ENCODE results near the gene KRTAP10-4. TPM values are rescaled to one million over a fixed set of nuclear protein-coding genes. Genes with fewer than 3 reads are reported as not detected.

KRTAP10-4 gene
- total RNA-seq, 1 experiment from 2014 or later: not detected

- H3K36me3 ChIP-seq (ENCODE audit: control insufficient read depth in 1 of 2, insufficient read depth in 2 of 2, low read length in 2 of 2): no peaks in the 10 kb centered on the region
- ChIA-PET RAD21 (ENCODE audit: low non-redundant PET in 1 of 2, low total read pairs in 2 of 2, uncharacterized antibody in 2 of 2, unreplicated experiment in 2 of 2) (no interaction called here), POLR2A (no interaction called here), CTCF (no interaction called here)
- intact Hi-C loops (cut with micrococcal nuclease): loop anchor here (10.0 kb wide), 1 partner anchor 111 kb away; no protein-coding TSS in a partner anchor
- H3K27ac ChIP-seq (ENCODE audit: low read depth, low read length): no peak overlapping the region
- H3K79me2 ChIP-seq (ENCODE audit: insufficient read depth, low read length): no peaks in the 10 kb centered on the region
- no peaks in the 10 kb centered on the region for H4K20me1 ChIP-seq (ENCODE audit: insufficient read depth)
- H3K9me3 ChIP-seq (ENCODE audit: control insufficient read depth in 1 of 2, insufficient read depth in 1 of 2, low read depth in 1 of 2, low read length in 2 of 2): no peaks in the 10 kb centered on the region
- TF ChIP-seq YY1 (IDR thresholded peaks at IDR 0.05; ENCODE audit: extremely low read depth, insufficient replicate concordance, low read depth, low read length): no peak
- no peak for TF ChIP-seq MAX (IDR thresholded peaks at IDR 0.05)
- TF ChIP-seq EZH2 (IDR thresholded peaks at IDR 0.05): no peak
- TF ChIP-seq RAD21 (IDR thresholded peaks at IDR 0.05; ENCODE audit: low read depth): no peak
- TF ChIP-seq CTCF (IDR thresholded peaks at IDR 0.05 in 2 of 3, conservative IDR thresholded peaks at IDR 0.05 in 1 of 3; ENCODE audit: borderline replicate concordance in 1 of 3, insufficient read depth in 1 of 3, low read depth in 2 of 3, low read length in 2 of 3): no peak
- no peak for TF ChIP-seq ZNF274 (IDR thresholded peaks at IDR 0.05; ENCODE audit: low read depth, low read length)
- no peak for TF ChIP-seq FOSL1 (IDR thresholded peaks at IDR 0.05; ENCODE audit: low read depth)
- TF ChIP-seq ZBTB33 (IDR thresholded peaks at IDR 0.05; ENCODE audit: extremely low read depth, insufficient replicate concordance, low read length): no peak
- TF ChIP-seq CEBPB (IDR thresholded peaks at IDR 0.05; ENCODE audit: low read depth): no peak
- H3K4me3 ChIP-seq (replicated peaks in 1 of 2; ENCODE audit: low read depth in 1 of 2, low read length in 2 of 2): no peak overlapping the region
- ATAC-seq (no peak), DNase-seq (ENCODE audit: low read depth, low spot score) (no peak)
- H3K4me1 ChIP-seq (ENCODE audit: control insufficient read depth in 1 of 2, insufficient read depth in 2 of 2, low read length in 2 of 2): no peaks in the 10 kb centered on the region
- no peaks in the 10 kb centered on the region; the same call in 1 of the 2 replicates for H3K27me3 ChIP-seq (ENCODE audit: insufficient read depth, low read length)
- H3K4me2 ChIP-seq (ENCODE audit: low read length): no peak overlapping the region
- no peak overlapping the region for H2AFZ ChIP-seq (ENCODE audit: low read depth, low read length, poor library complexity, severe bottlenecking)
- no peak overlapping the region for H3K9ac ChIP-seq (ENCODE audit: low read length)
- H3K9me2 ChIP-seq (ENCODE audit: insufficient read depth): no peaks in the 10 kb centered on the region
- no TSS peak for BruUV-seq (replicated peaks)
Measured at GRCh38 chr21:44564099-44564498, 9.4 kb upstream of the KRTAP10-4 start.
